ENCODE data around the gene EFNB2. TPM values are rescaled to one million over a fixed set of nuclear protein-coding genes. Genes with fewer than 3 reads are reported as not detected.

Gene EFNB2
- total and polyA plus RNA-seq, 2 of the 13 experiments (the other 11 are each of a cell fraction or from before 2014, with no cell fraction given) = 0.11 to 0.20 TPM

DNA sequence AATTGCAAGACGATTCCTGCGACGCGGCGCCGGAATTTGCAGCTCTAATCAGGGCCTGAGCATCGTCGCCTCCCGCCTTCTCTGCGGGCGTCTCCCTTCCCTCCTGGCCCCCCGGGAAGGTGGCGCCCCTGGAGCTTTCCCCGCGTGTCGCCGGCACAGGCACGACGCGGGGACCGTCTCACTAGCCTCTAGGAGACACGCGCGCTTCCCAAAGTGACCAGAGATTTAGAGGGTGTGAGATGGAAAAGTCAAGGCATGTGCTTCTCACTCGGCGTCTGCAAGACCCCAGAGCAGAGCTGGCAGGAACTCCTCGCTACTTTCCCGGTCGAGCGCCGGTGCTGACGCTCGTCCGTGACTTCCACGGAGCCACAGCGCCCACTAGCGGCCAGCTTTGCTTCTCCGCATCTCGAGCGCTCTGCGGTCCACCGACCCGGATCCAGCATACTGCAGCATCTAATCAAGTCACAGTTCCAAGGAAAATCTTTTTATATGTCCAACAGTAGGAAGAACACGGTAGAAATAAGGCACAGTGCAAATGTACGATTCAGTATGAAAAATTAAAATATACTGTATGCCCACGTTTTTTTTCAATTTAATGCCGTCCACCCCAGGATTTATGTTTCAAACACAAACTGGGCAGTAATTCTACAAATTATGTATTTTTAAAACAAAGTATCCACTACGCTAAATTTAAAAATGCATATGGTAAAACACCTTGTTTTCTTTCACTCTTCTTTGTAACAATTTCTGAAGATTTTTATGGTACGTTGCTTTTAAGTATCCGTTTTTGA, 977 bp upstream of the EFNB2 start:
- WGBS (ENCODE audit: low lambda C conversion rate) = 25% methylated on average over 24 of the region's 50 CpGs
- intact Hi-C loops (cut with micrococcal nuclease; ENCODE audit: unreplicated experiment) = loop anchor here (2.0 to 10.0 kb wide), 5 partner anchors 84 to 1962 kb away; no protein-coding TSS in a partner anchor
- DNase-seq (ENCODE audit: low spot score) = peak; percentile 47
- CTCF ChIA-PET (ENCODE audit: low intra/inter-chr PET ratio, low total read pairs) = interaction anchor here (0.6 to 0.9 kb wide), 2 partner anchors 588 to 1130 kb away, joined by 3 to 4 read pairs; no protein-coding TSS in a partner anchor
- POLR2A ChIA-PET = no interaction called here
- no peaks in the 10 kb centered on the region; a peak in 2 of 5 replicates for H3K36me3 ChIP-seq (replicated peaks in 1 of 2; ENCODE audit: control insufficient read depth in 1 of 2, insufficient read depth in 2 of 2, low read length in 2 of 2)
- H3K4me1 ChIP-seq (ENCODE audit: insufficient read depth, low read length) = peaks cover 15% of the 10 kb centered on the region
- H2AFZ ChIP-seq (ENCODE audit: low read length) = no peak overlapping the region
- no peaks in the 10 kb centered on the region for H4K20me1 ChIP-seq (ENCODE audit: insufficient read depth, low read length)
- no TSS peak for BruUV-seq (replicated peaks)
- H3K4me2 ChIP-seq (ENCODE audit: low read depth, low read length) = peak overlapping the region; percentile 90
- in situ Hi-C loops (cut with HindIII; ENCODE audit: extremely low pct_ligation_motif_present, low pct_unique_long_range_greater_than_20kb) = loop anchor here (10.0 to 25.0 kb wide), 3 partner anchors 578 to 1974 kb away; no protein-coding TSS in a partner anchor
- no peaks in the 10 kb centered on the region for H3K9me3 ChIP-seq (ENCODE audit: low read length)
- H3K79me2 ChIP-seq (ENCODE audit: insufficient read depth, low read length) = no peaks in the 10 kb centered on the region
- H3K9ac ChIP-seq (ENCODE audit: insufficient read depth, low read depth, low read length) = no peak overlapping the region
- FAIRE-seq = peak; percentile 51
- ATAC-seq = peak; percentile 74
- no peak overlapping the region for H3K27ac ChIP-seq (ENCODE audit: extremely low read length, insufficient read depth, low read length)
- H3K27me3 ChIP-seq (ENCODE audit: control insufficient read depth in 1 of 2, insufficient read depth in 2 of 2, low read length in 2 of 2) = peaks cover 2 to 16% of the 10 kb centered on the region in 2 experiments; a peak in 2 of 5 replicates
- H3K4me3 ChIP-seq (replicated peaks in 1 of 3; ENCODE audit: insufficient read depth in 1 of 3, low read depth in 2 of 3, low read length in 3 of 3) = peak overlapping the region; percentile 38 to 75 (median 51)
- TF ChIP-seq ETV6 (CRISPR knock-in tag; conservative IDR thresholded peaks at IDR 0.05) (no peak), ZNF761 (CRISPR knock-in tag; conservative IDR thresholded peaks at IDR 0.05) (peak; percentile 29; the same call in 1 of the 2 replicates), HCFC1 (IDR thresholded peaks at IDR 0.05; ENCODE audit: low read depth, low read length) (no peak), ZNF558 (CRISPR knock-in tag; IDR thresholded peaks at IDR 0.05; ENCODE audit: borderline replicate concordance) (no peak), PHF5A (CRISPR knock-in tag; IDR thresholded peaks at IDR 0.05; ENCODE audit: low read depth, unreplicated experiment) (no peak), ZNF496 (CRISPR knock-in tag; IDR thresholded peaks at IDR 0.05; ENCODE audit: insufficient replicate concordance) (no peak), ZNF354B (CRISPR knock-in tag; IDR thresholded peaks at IDR 0.05) (no peak), PHF8 (CRISPR knock-in tag; IDR thresholded peaks at IDR 0.05) (no peak), ZNF619 (CRISPR knock-in tag; IDR thresholded peaks at IDR 0.05) (0 out of 2 replicates have a peak, but pooled peaks have one; percentile 70), ZNF431 (CRISPR knock-in tag; IDR thresholded peaks at IDR 0.05; ENCODE audit: borderline replicate concordance, low read depth) (no peak)
- TF ChIP-seq, protein P1, sequence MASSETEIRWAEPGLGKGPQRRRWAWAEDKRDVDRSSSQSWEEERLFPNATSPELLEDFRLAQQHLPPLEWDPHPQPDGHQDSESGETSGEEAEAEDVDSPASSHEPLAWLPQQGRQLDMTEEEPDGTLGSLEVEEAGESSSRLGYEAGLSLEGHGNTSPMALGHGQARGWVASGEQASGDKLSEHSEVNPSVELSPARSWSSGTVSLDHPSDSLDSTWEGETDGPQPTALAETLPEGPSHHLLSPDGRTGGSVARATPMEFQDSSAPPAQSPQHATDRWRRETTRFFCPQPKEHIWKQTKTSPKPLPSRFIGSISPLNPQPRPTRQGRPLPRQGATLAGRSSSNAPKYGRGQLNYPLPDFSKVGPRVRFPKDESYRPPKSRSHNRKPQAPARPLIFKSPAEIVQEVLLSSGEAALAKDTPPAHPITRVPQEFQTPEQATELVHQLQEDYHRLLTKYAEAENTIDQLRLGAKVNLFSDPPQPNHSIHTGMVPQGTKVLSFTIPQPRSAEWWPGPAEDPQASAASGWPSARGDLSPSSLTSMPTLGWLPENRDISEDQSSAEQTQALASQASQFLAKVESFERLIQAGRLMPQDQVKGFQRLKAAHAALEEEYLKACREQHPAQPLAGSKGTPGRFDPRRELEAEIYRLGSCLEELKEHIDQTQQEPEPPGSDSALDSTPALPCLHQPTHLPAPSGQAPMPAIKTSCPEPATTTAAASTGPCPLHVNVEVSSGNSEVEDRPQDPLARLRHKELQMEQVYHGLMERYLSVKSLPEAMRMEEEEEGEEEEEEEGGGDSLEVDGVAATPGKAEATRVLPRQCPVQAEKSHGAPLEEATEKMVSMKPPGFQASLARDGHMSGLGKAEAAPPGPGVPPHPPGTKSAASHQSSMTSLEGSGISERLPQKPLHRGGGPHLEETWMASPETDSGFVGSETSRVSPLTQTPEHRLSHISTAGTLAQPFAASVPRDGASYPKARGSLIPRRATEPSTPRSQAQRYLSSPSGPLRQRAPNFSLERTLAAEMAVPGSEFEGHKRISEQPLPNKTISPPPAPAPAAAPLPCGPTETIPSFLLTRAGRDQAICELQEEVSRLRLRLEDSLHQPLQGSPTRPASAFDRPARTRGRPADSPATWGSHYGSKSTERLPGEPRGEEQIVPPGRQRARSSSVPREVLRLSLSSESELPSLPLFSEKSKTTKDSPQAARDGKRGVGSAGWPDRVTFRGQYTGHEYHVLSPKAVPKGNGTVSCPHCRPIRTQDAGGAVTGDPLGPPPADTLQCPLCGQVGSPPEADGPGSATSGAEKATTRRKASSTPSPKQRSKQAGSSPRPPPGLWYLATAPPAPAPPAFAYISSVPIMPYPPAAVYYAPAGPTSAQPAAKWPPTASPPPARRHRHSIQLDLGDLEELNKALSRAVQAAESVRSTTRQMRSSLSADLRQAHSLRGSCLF (CRISPR knock-in tag; IDR thresholded peaks at IDR 0.05; ENCODE audit: borderline replicate concordance) = no peak
- TF ChIP-seq, protein P2, sequence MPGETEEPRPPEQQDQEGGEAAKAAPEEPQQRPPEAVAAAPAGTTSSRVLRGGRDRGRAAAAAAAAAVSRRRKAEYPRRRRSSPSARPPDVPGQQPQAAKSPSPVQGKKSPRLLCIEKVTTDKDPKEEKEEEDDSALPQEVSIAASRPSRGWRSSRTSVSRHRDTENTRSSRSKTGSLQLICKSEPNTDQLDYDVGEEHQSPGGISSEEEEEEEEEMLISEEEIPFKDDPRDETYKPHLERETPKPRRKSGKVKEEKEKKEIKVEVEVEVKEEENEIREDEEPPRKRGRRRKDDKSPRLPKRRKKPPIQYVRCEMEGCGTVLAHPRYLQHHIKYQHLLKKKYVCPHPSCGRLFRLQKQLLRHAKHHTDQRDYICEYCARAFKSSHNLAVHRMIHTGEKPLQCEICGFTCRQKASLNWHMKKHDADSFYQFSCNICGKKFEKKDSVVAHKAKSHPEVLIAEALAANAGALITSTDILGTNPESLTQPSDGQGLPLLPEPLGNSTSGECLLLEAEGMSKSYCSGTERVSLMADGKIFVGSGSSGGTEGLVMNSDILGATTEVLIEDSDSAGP (CRISPR knock-in tag; IDR thresholded peaks at IDR 0.05; ENCODE audit: borderline replicate concordance) = peak; percentile 69; the same call in 1 of the 2 replicates
- TF ChIP-seq, protein P3, sequence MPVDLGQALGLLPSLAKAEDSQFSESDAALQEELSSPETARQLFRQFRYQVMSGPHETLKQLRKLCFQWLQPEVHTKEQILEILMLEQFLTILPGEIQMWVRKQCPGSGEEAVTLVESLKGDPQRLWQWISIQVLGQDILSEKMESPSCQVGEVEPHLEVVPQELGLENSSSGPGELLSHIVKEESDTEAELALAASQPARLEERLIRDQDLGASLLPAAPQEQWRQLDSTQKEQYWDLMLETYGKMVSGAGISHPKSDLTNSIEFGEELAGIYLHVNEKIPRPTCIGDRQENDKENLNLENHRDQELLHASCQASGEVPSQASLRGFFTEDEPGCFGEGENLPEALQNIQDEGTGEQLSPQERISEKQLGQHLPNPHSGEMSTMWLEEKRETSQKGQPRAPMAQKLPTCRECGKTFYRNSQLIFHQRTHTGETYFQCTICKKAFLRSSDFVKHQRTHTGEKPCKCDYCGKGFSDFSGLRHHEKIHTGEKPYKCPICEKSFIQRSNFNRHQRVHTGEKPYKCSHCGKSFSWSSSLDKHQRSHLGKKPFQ (CRISPR knock-in tag; IDR thresholded peaks at IDR 0.05; ENCODE audit: insufficient replicate concordance) = no peak
